GM18861 (cell line): Measurements from ENCODE around the gene GRAMD1A.
"Not testable (repeated sequence)": the region's sequence is repeated elsewhere in the genome, so short reads cannot be mapped to it uniquely, and the experiment has no call there.

Experiments
- ATAC-seq: cut with Tn5 transposase; IDR thresholded peaks from one replicate; pipeline ENCODE4 v1.9.1; 2021; ENCODE audit not compliant: unreplicated experiment

The GRAMD1A gene

DNA sequence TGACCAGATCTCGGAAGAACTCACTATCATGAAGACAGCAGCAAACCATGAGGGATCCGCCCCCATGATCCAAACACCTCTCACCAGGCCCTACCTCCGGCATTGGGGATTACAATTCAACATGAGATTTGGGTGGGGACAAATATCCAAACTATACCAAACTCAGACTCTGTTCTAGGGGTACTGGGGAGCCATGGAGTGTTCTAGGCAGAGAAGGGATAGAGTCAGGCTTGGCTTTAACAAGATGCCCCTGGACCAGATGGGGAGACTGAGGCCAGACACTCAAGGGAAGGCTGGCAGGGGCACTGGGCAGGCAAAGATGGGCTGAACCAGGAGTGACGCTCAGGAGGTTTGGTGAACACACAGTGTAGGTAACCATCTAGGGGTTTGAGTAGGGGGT lies 18.3 kb downstream of the GRAMD1A start:
- no peak for ATAC-seq

DNA sequence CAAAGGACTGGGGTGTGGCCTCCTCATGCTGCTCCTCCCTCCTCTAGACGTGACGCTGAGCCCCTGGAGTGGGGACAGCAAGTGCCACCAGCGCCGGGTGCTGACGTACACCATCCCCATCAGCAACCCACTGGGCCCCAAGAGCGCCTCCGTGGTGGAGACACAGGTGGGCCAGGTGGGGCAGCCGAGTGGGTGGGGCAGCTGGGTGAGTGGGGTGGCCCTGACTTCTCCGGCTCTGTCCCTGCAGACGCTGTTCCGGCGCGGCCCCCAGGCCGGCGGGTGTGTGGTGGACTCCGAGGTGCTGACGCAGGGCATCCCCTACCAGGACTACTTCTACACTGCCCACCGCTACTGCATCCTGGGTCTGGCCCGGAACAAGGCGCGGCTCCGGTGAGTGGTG lies 19.0 kb downstream of the GRAMD1A start:
- ATAC-seq, result no peak

DNA sequence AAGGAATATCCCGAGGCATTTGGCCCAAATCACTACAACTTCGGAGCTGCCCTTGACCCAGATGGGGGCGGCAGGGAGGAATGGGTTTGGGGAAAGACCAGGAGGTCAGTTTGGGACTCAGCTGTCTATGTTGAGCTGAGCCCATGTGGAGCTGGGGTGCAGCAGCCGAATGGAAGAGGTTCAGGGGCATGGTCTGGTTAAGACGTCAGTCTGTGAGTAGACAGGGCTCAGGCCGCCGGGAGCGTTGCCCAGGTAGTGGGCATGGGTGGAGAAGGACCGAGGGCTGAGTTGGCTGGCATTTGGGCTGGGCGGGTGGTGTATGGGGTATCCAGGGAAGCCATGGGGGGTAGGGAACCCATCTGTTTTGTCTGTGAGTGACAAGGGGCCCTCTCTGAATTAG lies 20.9 kb downstream of the GRAMD1A start:
- ATAC-seq, result no peak

DNA sequence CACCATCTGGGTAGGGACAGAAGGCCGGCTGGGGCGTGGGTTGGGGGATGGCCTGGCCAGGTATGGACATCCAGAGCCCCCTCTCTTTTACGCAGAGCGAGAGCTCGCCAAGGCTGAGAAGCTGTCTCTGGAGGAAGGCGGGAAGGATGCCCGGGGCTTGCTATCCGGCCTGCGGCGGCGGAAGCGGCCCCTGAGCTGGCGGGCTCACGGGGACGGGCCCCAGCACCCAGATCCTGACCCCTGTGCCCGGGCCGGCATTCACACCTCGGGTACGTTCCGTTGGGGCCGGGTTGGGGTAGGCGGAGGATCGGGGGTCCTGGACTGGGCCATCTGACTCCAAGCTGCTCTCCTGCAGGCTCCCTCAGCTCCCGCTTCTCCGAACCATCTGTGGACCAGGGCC lies 21.5 kb downstream of the GRAMD1A start:
- no peak for ATAC-seq

DNA sequence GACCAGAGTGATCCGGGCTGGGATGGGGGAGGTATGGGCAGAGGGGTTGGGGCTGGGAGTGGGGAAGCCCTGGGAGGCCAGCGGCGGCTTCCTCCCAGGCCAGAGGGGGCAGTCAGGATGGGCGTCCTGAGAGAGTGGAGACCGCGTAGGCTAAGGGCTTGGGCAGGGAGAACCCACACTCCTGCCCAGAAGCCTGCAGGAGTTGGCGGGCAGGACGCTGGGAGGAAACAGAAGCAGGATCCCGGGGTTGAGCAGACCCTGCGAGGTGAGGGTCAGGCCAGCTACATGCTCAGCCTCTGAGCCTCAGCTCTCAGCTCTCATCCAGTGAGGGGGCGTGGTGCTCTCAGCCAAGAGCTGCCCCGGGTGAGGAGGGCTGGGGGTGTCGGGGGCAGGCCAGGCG lies 22.3 kb downstream of the GRAMD1A start:
- ATAC-seq, result no peak

DNA sequence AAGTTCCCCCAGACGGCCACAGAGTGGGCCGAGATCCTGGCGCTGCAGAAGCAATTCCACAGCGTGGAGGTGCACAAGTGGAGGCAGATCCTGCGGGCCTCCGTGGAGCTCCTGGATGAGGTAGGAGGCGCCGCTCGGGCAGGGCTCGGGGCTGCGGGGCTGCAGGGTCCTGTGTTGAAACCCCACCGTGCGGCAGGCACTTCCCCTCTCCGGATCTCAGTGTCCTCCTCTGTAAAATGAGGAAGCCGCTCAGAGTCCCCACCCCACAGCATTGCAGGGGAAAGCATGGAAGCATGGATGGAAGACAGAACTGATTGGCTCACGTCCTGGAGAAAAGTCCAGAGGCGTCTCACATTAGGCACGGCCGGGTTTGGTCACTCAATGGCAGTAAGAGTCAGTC lies 23.3 kb downstream of the GRAMD1A start:
- ATAC-seq, result no peak

DNA sequence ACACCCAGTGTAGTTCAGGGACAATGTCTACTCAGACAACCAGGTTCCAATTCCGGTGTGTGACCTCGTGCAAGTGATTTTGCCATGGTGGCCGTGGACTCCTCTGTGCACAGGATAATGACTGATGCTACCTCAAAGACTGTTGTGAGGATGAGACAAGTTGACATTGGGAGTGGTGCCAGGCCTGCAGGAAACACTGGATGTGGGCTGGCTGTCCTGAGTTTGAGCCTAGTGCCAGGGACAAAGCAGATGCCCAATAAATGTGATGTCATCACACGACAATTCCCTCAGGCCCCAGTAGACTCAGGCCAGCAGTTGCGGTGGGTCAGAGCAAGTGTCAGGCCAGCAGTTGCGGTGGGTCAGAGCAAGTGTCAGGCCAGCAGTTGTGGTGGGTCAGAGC lies 24.0 kb downstream of the GRAMD1A start:
- no peak for ATAC-seq

DNA sequence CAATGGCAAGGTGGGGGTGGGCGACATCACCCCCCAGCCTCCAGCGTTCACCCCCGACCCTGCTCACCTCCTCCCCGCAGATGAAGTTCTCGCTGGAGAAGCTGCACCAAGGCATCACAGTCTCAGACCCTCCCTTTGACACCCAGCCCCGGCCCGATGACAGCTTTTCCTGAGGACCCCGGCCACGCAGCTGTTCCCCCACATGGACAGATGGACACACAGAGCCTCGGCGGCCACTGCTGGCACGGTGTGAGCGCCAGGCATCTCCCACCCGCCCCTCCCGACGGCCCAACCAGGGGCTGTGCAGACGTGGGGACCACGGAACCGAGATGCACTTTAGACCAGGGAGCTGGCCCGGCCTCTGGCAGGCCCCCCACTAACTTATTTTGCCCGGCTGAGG lies 25.8 kb downstream of the GRAMD1A start:
- ATAC-seq, result no peak

DNA sequence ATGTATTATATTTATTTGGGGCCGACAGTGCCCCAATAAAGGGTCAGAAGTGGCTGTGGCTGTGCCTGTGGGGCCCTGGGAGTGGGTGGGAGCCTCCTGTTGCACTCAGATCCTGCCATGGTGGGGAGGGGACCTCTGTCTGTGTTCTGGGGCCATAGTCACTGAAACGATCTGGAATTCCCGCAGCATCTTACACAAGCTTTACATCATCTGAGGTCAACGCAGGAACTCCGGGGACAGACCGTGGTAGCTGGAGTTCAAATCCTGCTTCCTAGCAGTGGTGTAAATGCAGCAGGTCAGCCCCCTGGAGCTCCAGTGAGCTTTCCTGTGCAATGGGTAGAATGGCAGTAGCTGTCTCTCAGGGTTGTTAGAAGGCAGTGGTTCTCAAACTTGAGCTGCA lies 26.3 kb downstream of the GRAMD1A start:
- ATAC-seq, result no peak

DNA sequence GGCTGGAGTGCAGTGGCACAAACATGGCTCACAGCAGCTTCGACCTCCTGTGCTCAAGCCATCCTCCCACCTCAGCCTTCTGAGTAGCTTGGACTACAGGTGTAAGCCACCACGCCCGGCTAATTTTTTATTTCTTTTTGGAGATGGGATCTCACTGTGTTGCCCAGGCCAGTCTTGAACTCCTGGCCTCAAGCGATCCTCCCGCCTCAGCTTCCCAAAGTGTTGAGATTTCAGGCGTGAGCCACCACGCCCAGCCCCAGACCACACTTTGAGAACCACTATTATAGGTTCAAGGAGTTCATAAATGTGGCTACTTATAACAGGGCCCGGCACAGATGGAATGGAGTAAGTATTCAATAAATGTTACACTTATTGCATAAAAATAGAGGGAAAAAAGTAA lies 26.9 kb downstream of the GRAMD1A start:
- no peak for ATAC-seq

DNA sequence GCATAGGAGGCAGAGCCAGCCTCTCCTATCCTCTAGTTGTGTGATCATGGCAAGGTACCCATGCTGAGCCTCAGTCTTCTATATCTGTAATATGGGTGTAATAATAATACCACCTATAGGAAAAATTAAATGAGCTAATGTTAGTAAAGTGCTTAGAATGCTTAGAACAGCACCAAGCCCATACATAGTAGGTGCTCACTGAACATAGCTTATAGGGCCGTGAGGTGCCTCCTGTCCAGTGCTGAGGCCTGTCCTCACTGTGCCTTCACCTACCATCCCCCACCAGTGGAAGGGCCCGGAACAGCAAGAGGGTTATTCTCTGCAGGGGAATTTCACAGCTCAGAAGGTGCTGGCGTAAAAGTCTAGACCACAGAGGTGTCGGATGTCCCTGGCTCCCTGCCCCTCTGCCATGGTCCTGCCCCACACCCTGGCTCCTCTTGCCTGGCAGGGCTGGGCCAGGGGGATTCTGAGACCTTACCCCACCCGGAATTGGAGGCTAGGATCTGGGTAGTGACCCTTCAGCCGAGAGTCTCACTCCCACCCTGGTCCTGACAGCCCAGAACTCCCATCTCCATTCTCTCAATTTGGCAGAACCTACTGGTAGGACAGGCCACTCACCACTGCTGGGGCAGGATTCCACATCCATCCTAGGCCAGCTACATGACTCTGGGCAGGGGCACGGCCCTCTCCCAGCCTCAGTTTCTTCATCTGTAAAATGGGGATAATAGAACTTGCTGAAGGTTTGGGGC lies 27.9 kb downstream of the GRAMD1A start:
- no peak for ATAC-seq

DNA sequence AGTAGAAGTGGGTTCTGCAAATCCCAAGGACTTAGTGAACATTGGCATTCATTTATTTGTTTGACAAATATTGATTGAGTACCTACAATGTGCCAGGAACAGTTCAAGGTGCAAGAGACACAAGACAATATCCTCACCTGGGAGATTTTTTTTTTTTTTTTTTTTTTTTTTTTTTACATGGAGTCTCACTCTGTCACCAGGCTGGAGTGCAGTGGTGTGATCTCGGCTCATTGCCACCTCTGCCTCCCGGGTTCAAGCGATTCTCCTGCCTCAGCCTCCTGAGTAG lies 28.4 kb downstream of the GRAMD1A start:
- ATAC-seq, result not testable (repeated sequence)

DNA sequence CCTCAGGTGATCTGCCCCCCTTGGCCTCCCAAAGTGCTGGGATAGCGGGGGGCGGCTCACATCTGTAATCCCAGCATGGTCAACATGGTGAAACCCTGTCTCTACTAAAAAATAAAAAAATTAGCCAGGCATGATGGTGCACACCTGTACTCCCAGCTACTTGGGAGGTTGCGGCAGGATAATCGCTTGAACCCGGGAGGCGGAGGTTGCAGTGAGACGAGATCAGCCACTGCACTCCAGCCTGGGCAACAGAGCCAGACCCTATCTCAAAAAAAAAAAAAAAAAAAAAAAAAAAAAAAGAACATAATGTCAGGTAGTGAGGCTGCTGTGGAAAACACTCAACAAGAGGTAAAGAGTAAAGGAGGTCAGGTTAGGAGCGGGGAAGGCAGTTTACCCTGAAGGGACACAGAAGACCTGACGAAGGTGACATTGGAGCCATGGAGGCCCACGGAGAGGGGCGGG lies 29.2 kb downstream of the GRAMD1A start:
- ATAC-seq, result not testable (repeated sequence)

DNA sequence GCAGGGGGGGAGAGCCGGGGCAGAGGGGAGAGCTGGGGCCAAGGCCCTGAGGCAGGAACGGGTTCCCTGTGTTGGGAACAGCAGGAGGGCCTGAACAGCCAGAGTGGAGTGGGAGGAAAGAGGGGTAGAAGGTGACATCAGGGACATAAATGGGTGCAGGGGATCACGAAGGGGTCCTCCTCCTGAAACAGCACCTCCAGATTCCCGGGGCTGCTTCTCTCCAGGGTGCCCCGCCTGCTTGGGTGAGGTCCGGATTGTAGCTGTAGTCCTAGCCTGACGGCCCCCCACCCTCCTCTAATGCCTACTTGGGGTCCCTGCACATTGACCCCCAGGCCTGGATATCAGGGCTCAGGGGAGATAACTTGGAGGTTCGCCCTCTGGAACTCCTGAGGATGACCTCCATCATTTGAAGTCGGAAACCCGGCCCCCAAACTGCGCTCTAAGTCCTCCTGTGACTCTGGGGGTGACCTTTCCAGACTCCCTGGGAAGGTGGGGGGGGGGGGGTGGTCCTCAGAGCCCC lies 29.7 kb downstream of the GRAMD1A start:
- ATAC-seq, result no peak

DNA sequence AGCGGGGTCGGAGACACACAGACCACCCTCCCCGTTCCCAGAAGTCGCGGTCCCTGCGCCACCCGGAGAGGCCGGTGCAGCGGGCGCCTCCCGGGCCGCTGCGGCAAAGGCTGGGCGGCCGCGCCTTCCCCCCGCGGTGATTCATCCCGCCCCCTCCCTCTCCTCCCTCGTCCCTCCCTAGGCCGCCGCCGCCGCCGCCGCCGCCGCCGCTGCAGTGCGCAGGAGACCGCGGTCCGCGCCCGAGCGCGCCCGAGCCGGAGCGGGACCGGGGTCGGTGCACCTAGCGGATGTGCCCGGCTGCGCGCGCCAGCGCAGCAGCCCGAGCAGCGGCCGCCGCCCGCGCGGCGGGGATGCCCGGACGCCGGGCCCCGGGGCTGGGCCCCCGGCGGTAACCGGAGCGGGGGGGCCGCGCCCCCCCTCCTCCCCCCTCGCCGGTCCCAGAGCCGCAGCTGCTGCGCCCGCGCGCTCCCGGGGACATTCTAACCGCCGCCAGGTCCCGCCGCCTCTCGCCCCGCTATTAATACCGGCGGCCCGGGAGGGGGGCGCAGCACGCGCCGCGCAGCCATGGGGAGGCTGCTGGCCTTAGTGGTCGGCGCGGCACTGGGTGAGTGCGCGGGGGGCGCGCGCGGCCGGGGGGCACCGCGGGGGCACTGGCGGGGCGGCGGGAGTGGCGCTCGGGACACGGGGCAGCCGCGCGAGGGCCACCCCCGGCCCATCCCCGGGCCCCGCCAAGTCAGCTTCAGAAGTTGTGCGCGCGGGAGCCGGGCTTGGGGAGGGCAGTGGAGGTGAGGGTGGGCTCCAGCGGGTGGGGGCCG lies 30.3 kb downstream of the GRAMD1A start, which contains the start of gene SCN1B:
SCN1B (plus strand) TSS at position 214 of the 815 bp plus-strand sequence; CDS start at position 565, 351 bp downstream.
- ATAC-seq, result no peak

DNA sequence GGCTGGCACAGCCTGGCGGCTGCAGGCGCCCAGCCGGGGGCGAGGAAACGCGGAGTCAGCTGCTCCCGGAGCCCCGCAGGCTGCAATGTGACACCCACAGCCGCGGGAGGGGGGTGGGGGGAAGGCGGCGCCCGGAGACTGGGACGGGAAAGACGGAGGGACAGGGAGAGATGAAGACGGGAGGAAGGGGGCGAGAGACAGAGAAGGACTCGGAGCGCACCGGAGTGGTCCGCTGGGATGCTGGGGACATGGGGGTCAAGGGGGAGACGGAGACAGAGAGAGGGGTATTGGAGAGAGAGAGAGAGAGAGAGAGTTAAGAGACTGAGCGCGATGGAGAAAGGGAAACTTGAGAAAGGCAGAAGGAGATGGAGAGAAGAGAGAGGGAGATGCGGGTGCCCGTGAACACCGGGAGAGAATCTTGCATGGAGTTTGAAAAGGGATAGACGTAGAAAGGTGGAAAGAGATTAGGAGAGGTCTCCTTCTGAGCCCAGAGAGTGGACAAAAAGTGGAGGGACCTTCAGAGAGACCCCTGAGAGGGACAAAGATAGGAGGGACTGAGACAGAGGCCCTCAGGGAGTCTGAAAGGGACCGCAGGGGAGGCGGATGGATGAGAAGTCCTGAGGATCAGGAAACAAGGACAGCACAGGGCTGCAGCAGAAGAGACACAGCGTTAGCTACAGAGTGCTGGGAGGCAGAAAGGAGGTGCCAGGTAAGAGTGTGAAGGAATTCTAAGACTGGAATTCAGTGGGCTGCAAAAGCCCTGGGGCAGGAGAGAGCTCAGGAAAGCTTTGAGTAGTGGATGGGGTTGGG lies 31.2 kb downstream of the GRAMD1A start:
- no peak for ATAC-seq

DNA sequence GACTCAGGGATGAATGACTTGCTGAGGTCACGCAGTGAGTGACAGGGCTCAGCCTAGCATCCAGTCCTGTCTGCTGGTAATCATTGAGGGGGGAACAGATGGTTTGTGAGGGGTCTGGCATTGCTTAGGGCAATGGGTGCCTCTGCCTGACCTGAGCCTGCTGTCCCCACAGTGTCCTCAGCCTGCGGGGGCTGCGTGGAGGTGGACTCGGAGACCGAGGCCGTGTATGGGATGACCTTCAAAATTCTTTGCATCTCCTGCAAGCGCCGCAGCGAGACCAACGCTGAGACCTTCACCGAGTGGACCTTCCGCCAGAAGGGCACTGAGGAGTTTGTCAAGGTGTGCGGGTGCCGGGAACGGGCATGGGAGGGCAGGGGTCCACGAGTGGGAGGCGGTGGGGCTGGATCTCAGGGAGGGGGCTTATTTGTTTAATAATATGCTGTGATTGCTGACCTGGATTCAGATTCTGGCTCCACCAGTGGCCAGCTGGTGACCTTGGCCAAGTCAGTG lies 32.3 kb downstream of the GRAMD1A start:
- ATAC-seq, result no peak

DNA sequence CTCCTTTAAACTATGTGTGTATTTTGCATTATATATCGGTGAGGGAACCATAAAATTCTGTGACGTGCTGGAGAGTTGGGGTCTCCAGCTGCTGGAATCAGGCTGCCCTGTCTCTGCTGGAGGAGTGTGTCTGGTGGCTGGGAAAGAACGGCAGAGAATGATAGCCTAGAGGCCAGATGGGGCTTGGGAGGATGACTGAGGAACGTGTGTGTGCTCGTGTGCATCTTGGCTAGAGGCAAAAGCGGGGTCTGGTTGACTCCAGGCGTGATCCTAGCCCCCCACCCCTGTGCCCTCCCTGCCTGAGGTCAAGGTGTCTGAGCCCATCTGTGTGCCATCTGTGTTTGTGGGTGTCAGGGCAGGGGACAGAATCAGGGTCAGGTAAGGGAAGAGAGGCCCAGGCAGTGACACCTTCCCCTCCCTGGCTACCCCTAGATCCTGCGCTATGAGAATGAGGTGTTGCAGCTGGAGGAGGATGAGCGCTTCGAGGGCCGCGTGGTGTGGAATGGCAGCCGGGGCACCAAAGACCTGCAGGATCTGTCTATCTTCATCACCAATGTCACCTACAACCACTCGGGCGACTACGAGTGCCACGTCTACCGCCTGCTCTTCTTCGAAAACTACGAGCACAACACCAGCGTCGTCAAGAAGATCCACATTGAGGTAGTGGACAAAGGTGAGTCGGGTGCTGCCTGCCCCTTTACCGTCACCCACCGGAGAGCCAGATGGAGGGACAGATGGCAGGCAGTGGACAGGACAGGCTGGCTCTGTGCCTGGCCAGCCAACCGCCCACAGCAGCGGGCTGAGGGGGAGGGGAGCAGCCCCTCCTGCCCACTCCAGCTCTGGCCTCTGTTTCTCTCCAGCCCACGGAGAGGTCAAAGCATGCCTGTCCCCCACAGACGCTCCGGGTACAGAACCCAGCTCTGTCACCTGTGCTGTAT lies 33.2 kb downstream of the GRAMD1A start:
- ATAC-seq, result no peak

DNA sequence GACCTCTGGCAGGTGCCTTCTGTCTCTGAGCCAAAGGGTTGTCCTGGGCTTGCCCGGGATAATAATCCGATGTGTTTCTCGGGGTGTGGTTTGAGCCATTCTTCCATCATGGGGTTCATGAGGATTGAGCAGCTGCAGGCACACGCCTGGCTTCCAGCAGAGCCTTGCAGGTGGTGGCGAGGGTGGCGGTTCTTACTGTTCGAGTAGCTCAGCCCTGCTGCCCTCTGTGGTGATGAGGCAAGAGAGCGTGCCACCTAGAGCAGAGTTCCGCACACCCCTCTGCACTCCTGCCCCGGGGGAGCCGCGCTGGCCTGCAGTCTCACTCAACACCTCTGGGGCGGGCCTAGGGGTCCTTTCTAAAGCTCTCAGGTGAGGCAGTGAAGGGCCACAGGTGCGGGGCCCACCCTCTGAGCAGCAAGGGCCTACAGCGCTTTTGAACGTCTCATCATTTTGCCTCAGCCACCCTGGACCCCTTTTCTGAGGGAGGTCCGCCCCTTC lies 33.9 kb downstream of the GRAMD1A start:
- ATAC-seq, result no peak
